Lung (tissue), 12 donors: ENCODE data around the gene POMP. TPM values are rescaled to one million over a fixed set of nuclear protein-coding genes. Genes with fewer than 3 reads are reported as not detected.

ENCODE experiments used
- ATAC-seq: fragments of 200-7000 bp; cut with Tn5 transposase; one replicate; pipeline ENCODE4 v1.9.1; 2020; ENCODE audit warnings: moderate number of reproducible peaks; ENCODE audit not compliant: insufficient read depth, low FRiP score
- DNase-seq, 3 donors: peaks; one replicate each; pipeline ENCODE4 v3.0.0-alpha.2; 2013 to 2017
- H3K27ac ChIP-seq, 2 donors: one replicate each; pipeline ENCODE4 v1.5.1; 2013; ENCODE audit warnings: mild to moderate bottlenecking in 2 of 2, moderate library complexity in 2 of 2, control low read depth in 1 of 2, inconsistent platforms in 1 of 2, low read depth in 1 of 2, low read length in 1 of 2
- H3K27me3 ChIP-seq, 3 donors: one replicate each; pipeline ENCODE4 v1.5.1; 2013; ENCODE audit warnings: low read length in 2 of 3; ENCODE audit not compliant: control insufficient read depth in 3 of 3, insufficient read depth in 3 of 3
- H3K36me3 ChIP-seq, 4 donors: one replicate each; pipeline ENCODE4 v1.5.1; 2013; ENCODE audit warnings: low read length in 4 of 4, mild to moderate bottlenecking in 1 of 4, moderate library complexity in 1 of 4; ENCODE audit not compliant: control insufficient read depth in 4 of 4, insufficient read depth in 4 of 4
- H3K4me1 ChIP-seq, 5 donors: one replicate each; pipeline ENCODE4 v1.5.1; 2013; ENCODE audit warnings: low read length in 5 of 5, mild to moderate bottlenecking in 2 of 5, moderate library complexity in 1 of 5; ENCODE audit not compliant: control insufficient read depth in 5 of 5, insufficient read depth in 5 of 5
- H3K4me3 ChIP-seq: one replicate; pipeline ENCODE4 v1.5.1; 2013; ENCODE audit warnings: mild to moderate bottlenecking, control low read depth, moderate library complexity
- H3K9ac ChIP-seq, 2 donors: one replicate each; pipeline ENCODE4 v1.5.1; 2013; ENCODE audit warnings: low read length in 2 of 2, control low read depth in 1 of 2; ENCODE audit not compliant: insufficient read depth in 1 of 2
- H3K9me3 ChIP-seq, 4 donors: one replicate each; pipeline ENCODE4 v1.5.1; 2013; ENCODE audit warnings: low read length in 3 of 4, mild to moderate bottlenecking in 1 of 4, moderate library complexity in 1 of 4; ENCODE audit not compliant: control insufficient read depth in 4 of 4, insufficient read depth in 3 of 4
- CTCF ChIP-seq: IDR thresholded peaks from 2 replicates; pipeline ENCODE4 v1.5.1; 2012; ENCODE audit warnings: mild to moderate bottlenecking; ENCODE audit errors: control extremely low read depth, extremely low read depth
- WGBS, 2 donors: extraction: QIAGEN DNeasy Blood & Tissue Kit; methylation state at CpG; one replicate each; pipeline ENCODE4 v1.1.7; 2013; 5-methylcytosine and 5-hydroxymethylcytosine counted together
- polyA plus RNA-seq, 2 donors: library from polyadenylated mRNA; stranded (reverse); fragments of 200-250 nt; gene quantifications; one replicate each; pipeline ENCODE4 v1.2.1, GENCODE V29; 2013
- total RNA-seq, 2 donors: library from RNA; depleted of rRNA in 1 of 2; stranded (reverse); fragments of >200 nt in 1 of 2; gene quantifications; one replicate each; pipeline ENCODE4 v1.2.1, GENCODE V29; 2014 to 2021
- donor health status: control.
- donor health status: control.
- donor health status: Bipolar disorder and iron deficiency.
- donor health status: healthy.
- donor health status: DM: yes; HTN: yes; CAD: no.

POMP gene
- total and polyA plus RNA-seq, 4 donors: 33.6 to 89.9 (median 72.8) TPM

GRCh38 chr13:28610996-28611395, 47.9 kb upstream of the POMP start:
- WGBS, 2 donors: 73 to 75% methylated on average over 6 of the region's 6 CpGs
- no peak overlapping the region for H3K4me3 ChIP-seq
- DNase-seq (no peak), ATAC-seq (no peak)
- H3K9me3 ChIP-seq: no peaks in the 10 kb centered on the region
- no peak overlapping the region for H3K27ac ChIP-seq
- no peaks in the 10 kb centered on the region for H3K36me3 ChIP-seq
- TF ChIP-seq CTCF: no peak
- H3K27me3 ChIP-seq: no peaks in the 10 kb centered on the region
- no peaks in the 10 kb centered on the region for H3K4me1 ChIP-seq
- no peak overlapping the region for H3K9ac ChIP-seq

- DNase-seq (no peak), ATAC-seq (no peak)
- 39 to 56% methylated on average over 7 of the region's 7 CpGs for WGBS, 2 donors
- H3K9me3 ChIP-seq: no peaks in the 10 kb centered on the region
- no peak overlapping the region for H3K4me3 ChIP-seq
- H3K9ac ChIP-seq: no peak overlapping the region
- no peaks in the 10 kb centered on the region for H3K36me3 ChIP-seq
- H3K27ac ChIP-seq: peak overlapping the region in 1 of 2 donors; percentile 17
- no peaks in the 10 kb centered on the region for H3K27me3 ChIP-seq
- no peak for TF ChIP-seq CTCF
- no peaks in the 10 kb centered on the region for H3K4me1 ChIP-seq
Observed at GRCh38 chr13:28611654-28612131, 47.2 kb upstream of the POMP start.

- Histone ChIP-seq H3K4me1 (no peaks in the 10 kb centered on the region), H3K27me3 (no peaks in the 10 kb centered on the region), H3K27ac (no peak overlapping the region), H3K4me3 (no peak overlapping the region), H3K9ac (no peak overlapping the region), H3K36me3 (no peaks in the 10 kb centered on the region), H3K9me3 (no peaks in the 10 kb centered on the region)
- DNase-seq (no peak), ATAC-seq (no peak)
- WGBS, 2 donors: 80 to 86% methylated on average over 4 of the region's 4 CpGs
- no peak for TF ChIP-seq CTCF
Observed at GRCh38 chr13:28613562-28613961, 45.4 kb upstream of the POMP start.

- Histone ChIP-seq H3K27ac (no peak overlapping the region), H3K9me3 (no peaks in the 10 kb centered on the region), H3K9ac (no peak overlapping the region), H3K4me3 (no peak overlapping the region), H3K4me1 (no peaks in the 10 kb centered on the region), H3K36me3 (no peaks in the 10 kb centered on the region), H3K27me3 (no peaks in the 10 kb centered on the region)
- DNase-seq: no peak
- 93 to 100% methylated on average over 2 of the region's 2 CpGs for WGBS, 2 donors
- ATAC-seq: no peak
- TF ChIP-seq CTCF: no peak
Observed at GRCh38 chr13:28615916-28616446, 42.9 kb upstream of the POMP start.
